ENCODE results near the gene CACUL1.

DNA sequence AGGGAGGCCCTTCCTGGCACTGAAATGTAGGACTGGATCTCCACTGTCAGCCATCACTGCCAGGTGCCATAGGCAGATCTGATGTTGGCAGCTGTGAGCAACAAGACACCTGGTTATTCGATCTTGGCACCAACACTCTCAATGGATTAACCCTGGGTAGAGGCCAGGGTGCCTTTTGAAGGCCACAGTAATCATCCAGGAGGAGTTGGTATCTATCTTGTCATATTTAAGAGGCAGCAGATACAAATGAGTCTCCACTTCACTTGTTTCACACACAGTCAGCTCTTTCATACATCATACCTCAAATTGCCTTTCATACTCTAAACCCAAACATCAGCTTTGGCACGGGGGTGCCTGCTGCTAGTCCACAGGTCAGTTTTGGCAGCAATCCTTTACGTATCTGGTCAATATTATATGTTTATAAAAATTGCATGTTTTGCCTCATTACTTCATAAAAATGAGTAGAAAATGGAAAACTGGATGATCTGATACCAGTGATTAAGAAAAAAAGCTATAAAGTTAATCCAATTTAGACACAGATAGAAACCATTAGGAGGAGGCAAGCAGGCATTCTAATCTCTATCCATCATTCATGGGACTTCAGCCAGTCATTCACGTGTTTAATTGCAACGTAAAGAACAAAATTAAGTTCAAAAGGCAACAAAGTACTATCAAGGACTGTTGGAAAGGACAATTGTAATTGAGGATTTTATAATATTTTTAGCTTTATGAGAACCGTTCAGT, 12.7 kb upstream of the CACUL1 start:
- no peak for TF ChIP-seq POLR2A (IDR thresholded peaks at IDR 0.05; ENCODE audit: low read depth, low read length)
- no peak for TF ChIP-seq POLR2AphosphoS5 (IDR thresholded peaks at IDR 0.05; ENCODE audit: low read depth, low read length)
- TF ChIP-seq TAF1 (IDR thresholded peaks at IDR 0.05; ENCODE audit: borderline replicate concordance, low read depth, low read length) = no peak

Measured in GM12892 (cell line).